GM19397 (cell line): ENCODE results near the gene CDH1.
"Not testable (repeated sequence)": the region's sequence is repeated elsewhere in the genome, so short reads cannot be mapped to it uniquely, and the experiment has no call there.

ENCODE experiments used
- ATAC-seq: cut with Tn5 transposase; IDR thresholded peaks from one replicate; pipeline ENCODE4 v1.9.1; 2021; ENCODE audit warnings: mild to moderate bottlenecking, moderate library complexity; ENCODE audit not compliant: unreplicated experiment

The CDH1 gene

DNA sequence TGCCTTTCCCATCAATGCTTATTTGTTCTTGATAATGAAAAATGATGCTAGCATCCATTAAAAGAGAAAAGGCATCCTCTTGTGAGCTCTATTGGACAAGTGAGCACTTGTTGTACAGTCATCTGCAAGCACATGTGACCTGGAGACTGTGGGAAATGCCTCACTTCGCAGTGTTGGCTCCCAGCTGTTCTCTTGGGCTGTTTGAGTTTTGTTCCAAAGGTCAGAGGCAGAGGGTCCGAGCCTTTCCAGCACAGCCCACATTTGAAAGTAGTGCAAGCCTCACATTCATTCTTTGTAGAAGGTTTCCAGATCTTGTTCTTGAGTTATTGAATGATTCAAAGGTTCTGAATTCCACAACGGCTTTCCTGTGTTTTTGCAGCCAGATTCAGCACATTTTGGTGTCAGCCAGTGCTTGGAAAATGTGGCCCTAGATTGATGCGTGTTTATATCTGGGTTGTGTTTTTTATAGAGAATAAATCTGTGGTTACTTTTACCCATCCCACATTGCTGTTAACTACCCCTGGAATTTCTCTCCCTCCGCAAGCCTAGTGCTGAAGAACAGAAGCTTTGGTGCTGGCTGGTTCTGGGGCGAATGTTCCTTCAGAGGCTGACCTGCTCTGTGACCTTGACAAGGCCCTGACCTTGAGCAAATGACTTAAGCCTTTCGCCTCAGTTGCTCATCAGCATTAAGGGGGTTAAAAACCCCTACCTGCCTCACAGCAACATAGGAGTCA is 49.8 kb downstream of the CDH1 start:
- no peak for ATAC-seq

DNA sequence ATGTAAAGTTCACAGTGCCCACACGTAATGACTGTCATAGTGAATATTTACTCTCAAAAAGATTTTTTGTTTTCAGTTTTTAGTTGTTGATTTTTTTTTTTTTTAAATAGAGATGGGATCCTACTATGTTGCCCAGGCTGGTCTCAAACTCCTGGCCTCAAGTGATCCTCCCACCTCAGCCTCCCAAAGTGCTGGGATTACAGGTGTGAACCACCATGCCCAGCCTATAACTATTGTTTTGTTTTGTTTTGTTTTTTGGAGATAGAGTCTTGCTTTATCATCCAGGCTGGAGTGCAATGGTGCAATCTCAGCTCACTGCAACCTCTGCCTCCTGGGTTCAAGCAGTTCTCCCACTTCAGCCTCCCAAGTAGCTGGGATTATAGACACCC is 50.3 kb downstream of the CDH1 start:
- ATAC-seq = not testable (repeated sequence)

GRCh38 chr16:68790130-68790761 is 53.2 kb downstream of the CDH1 start:
- no peak for ATAC-seq

DNA sequence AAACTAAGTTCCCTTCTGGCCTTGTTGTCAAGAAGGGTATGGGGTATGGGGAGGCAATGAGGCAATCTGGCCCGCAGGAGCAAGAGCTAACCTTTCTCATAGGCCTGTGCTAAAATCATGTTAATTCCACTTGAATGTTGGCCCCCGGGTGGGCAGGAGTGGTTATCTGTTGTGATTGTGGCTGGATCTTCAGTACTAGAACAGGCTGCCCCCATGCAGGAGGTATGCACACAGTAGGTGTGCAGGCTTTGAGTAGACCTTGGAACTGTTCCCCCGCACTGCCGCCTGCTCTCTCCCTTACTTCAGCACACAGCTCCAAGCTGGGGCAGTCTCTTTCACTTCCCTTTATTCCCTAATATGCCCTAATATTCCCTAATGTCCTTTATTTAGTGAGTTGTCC is 53.9 kb downstream of the CDH1 start:
- no peak for ATAC-seq

GRCh38 chr16:68792465-68793324 is 55.6 kb downstream of the CDH1 start:
- no peak for ATAC-seq

GRCh38 chr16:68793401-68793857 is 56.3 kb downstream of the CDH1 start:
- ATAC-seq = no peak

DNA sequence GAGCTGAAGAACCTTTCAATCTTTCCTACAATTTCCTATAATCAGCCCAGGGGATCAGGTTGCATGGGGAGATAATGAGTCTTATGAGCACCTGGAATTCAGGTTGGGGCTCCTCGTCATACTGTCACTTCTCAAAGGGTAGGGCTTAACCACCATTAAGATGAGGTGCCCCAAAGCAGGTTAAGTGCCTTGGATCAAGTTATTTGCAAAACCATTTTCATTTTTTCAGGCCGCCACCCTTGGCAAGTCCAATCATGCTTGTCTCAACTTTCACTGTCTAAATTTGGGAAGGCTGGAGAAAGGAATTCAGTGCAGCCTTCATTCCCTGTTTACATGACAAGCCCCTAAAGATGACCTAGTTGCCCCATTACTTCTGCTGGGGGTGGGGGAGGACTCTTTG is 61.3 kb downstream of the CDH1 start:
- no peak for ATAC-seq

DNA sequence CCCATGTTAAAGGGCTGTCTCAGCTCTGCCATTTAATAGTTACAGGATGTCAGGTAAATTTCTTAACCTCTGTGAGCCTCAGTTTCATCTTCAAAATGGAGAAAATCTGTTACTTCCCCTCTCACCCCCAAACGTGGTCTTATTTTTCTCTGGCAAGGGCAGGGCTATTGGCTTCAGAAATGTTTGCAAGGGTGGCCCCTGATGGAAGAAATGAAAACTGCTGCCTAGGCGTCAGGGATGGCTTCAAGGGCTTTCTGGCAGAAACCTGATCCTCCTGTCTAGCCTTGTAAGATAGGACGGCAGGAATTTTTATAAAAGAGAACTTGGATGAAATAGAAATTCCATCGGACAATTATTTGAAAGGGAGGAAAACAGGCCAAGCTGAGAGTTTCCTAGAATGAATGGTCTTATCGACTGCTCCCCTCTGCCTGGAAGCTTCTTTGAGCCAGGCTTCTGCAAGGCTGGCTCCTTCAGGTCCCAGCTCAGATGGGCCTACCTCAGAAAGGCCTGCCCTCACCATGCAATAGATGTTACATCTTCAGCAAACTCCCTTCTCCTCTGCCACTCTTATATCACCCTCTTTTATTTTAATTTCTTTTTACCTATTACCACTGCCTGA is 63.3 kb downstream of the CDH1 start:
- no peak for ATAC-seq

DNA sequence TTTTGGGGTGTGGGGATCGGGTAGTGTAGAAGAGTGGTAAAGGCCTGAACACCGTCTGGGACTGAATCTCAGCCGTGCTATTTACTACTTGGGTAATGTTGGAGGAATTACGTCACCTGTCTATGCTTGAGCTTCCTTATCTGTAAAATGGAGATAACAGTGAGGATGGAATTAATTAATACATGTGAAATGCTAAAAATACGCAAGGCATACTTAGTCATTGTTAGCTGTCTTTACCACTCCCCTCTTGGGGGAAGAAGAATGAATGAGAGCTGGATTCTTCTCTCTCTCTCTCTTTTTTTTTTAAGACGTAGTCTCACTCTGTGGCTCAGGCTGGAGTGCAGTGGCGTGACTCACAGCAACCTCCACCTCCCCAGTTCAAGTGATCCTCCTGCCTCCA is 65.1 kb downstream of the CDH1 start:
- no peak for ATAC-seq

- no peak for ATAC-seq
These were observed 69.3 kb downstream of the CDH1 start for GRCh38 chr16:68806422-68806821.

DNA sequence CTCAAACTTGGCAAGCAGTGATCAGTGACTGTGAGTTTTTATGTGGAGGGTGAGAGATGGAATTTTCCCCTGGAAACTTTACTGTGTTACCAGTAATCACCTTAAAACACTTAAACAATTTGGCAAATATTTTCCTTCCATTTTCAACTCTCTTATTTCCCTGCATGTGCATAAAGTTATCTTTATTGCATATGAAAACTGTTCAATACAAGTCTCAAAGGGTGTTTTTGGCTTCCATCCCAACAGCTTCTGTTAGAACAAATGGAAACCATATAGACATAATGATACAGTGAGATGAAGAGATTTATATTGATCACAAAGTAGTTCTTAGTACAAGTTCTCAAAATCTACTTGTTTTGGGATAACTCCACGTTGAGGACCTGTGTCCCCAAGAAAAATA is 69.9 kb downstream of the CDH1 start:
- no peak for ATAC-seq

DNA sequence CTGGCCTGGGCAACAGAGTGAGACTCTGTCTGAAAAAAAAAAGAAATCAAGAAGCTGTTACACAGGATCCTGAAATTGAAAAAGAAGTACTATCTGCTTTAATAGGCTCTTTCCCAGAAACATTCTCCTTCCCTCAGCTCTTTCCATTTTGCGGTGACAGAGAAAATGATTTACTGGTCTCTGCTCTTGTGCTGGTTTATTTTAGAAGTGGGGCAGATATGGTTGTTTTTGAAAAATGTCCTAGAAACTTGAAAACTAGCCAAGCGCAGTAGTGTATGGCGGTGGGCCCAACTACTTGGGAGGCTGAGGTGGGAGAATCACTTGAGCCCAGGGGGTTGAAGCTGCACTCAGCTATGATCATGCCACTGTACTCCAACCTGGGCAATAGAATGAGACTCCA is 77.4 kb downstream of the CDH1 start:
- no peak for ATAC-seq

DNA sequence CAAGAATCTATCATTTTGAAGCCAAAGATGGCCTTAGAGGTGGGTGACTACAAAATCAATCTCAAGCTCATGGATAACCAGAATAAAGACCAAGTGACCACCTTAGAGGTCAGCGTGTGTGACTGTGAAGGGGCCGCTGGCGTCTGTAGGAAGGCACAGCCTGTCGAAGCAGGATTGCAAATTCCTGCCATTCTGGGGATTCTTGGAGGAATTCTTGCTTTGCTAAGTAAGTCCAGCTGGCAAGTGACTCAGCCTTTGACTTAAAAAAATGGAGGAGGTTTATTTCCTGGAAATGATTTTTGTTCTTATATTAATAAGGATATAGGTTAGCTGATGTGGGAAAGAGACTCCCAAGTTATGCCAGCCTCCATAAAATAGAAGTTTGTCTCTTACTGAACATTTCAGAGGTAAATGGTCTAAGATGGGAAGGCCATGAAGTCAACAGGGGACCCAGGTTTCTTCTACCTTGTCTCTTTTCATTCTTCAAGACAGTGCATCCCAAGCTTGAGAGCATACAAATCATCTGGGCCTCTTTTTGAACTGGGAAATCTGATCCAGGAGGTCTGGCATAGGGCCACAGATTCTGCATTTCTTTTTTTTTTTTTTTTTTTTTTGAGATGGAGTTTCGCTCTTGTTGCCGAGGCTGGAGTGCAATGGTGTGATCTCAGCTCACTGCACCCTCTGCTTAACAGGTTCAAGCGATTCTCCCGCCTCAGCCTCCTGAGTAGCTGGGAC is 86.5 kb downstream of the CDH1 start:
- no peak for ATAC-seq

DNA sequence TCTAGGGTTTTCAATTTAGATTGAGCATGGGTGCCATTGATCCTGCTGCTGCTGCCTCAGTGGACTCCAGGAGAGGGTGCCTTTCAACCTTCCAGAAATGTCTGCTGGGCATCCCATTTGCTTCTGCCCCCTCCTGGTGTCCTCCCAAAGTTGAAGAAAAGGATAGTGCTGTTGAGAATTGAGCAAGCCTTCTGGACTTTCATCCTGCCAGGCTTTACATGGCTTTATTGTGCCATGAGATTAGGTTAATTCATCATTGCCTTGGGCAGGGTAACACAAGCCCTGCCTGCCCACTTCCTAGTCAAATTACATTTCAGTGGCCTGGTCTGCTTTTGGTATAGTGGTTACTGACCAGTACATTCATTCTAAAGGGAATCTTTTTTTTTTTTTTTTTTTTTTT is 88.3 kb downstream of the CDH1 start:
- ATAC-seq = no peak

GRCh38 chr16:68826652-68827051 is 89.6 kb downstream of the CDH1 start:
- no peak for ATAC-seq

DNA sequence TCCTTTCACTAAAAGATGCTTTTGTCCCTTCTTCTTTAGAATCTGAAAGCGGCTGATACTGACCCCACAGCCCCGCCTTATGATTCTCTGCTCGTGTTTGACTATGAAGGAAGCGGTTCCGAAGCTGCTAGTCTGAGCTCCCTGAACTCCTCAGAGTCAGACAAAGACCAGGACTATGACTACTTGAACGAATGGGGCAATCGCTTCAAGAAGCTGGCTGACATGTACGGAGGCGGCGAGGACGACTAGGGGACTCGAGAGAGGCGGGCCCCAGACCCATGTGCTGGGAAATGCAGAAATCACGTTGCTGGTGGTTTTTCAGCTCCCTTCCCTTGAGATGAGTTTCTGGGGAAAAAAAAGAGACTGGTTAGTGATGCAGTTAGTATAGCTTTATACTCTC is 96.2 kb downstream of the CDH1 start:
- ATAC-seq = no peak

DNA sequence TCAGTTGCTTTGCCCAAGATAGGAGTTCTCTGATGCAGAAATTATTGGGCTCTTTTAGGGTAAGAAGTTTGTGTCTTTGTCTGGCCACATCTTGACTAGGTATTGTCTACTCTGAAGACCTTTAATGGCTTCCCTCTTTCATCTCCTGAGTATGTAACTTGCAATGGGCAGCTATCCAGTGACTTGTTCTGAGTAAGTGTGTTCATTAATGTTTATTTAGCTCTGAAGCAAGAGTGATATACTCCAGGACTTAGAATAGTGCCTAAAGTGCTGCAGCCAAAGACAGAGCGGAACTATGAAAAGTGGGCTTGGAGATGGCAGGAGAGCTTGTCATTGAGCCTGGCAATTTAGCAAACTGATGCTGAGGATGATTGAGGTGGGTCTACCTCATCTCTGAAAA is 97.5 kb downstream of the CDH1 start:
- no peak for ATAC-seq

DNA sequence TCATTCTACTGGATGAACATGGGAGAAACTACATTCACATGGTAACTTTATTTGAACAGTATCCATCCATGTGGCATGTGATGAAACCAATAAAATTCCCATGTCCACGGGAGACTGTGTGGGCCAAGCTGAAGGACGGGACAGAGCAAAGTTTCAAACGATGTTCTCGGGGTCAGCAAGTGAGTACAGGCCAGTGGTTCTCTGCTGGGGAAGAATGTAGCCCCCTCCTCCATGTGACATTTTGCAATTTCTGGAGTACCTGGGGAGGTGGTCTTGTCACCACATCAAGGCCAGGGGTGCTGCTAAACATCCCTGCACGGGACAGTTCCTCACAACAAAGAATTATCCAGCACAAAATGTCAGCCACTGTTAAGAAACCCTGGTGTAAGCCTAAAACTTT is 98.9 kb downstream of the CDH1 start:
- ATAC-seq = no peak

GRCh38 chr16:68839831-68840230 is 102.7 kb downstream of the CDH1 start:
- no peak for ATAC-seq

- ATAC-seq = not testable (repeated sequence)
These were observed 105.9 kb downstream of the CDH1 start for GRCh38 chr16:68842964-68843481.
